Epithelial cell of proximal tubule (primary cell): Measurements from ENCODE around the gene MFSD11. TPM values are rescaled to one million over a fixed set of nuclear protein-coding genes. Genes with fewer than 3 reads are reported as not detected.
"Not testable (repeated sequence)": the region's sequence is repeated elsewhere in the genome, so short reads cannot be mapped to it uniquely, and the experiment has no call there.

Experiments used
- DNase-seq: peaks from one replicate; pipeline ENCODE4 v3.0.0-alpha.2; 2011; ENCODE audit warnings: low read depth
- H3K4me3 ChIP-seq: 2 replicates; pipeline ENCODE4 v1.5.1; 2011; ENCODE audit warnings: low read depth, mild to moderate bottlenecking, low read length
- CTCF ChIP-seq: conservative IDR thresholded peaks from 2 replicates; pipeline ENCODE4 v1.5.1; 2012; ENCODE audit warnings: low read depth, mild to moderate bottlenecking, low read length
- total RNA-seq: library from RNA; depleted of rRNA; stranded (reverse); fragments of >200 nt; gene quantifications from 2 replicates; pipeline ENCODE4 v1.2.3, GENCODE V29; 2015

Gene MFSD11
- total RNA-seq, 1 donor from 2014 or later = 13.5 TPM

- DNase-seq = no peak
- no peak for TF ChIP-seq CTCF
Observed at GRCh38 chr17:76725580-76726230, 12.2 kb upstream of the MFSD11 start.

GRCh38 chr17:76726231-76726775 lies 11.6 kb upstream of the MFSD11 start, which contains the start of gene JMJD6:
Gene JMJD6, minus strand, starts transcription at chr17:76726606. Its CDS starts 131 bp downstream, at chr17:76726475.
- no peak for DNase-seq
- H3K4me3 ChIP-seq = peak within 1 kb of the TSS; percentile 98
- no peak for TF ChIP-seq CTCF

More at GRCh38 chr17:76725580-76726230, 12.2 kb upstream of the MFSD11 start:
- H3K4me3 ChIP-seq = peak overlapping the region; percentile 98

GRCh38 chr17:76726776-76727718 lies 10.9 kb upstream of the MFSD11 start, which contains the start of gene METTL23:
Gene METTL23, plus strand, starts transcription at chr17:76726839. Its CDS starts 2,872 bp downstream, at chr17:76729711.
- TF ChIP-seq CTCF = peak; percentile 68
- peak within 1 kb of the TSS; percentile 98 for H3K4me3 ChIP-seq
- no peak for DNase-seq

GRCh38 chr17:76727745-76728456 lies 10.0 kb upstream of the MFSD11 start:
- TF ChIP-seq CTCF = no peak
- no peak for DNase-seq
- peak overlapping the region; percentile 98 for H3K4me3 ChIP-seq

GRCh38 chr17:76731800-76732733 lies 5.9 kb upstream of the MFSD11 start:
- not testable (repeated sequence) for DNase-seq, H3K4me3 ChIP-seq

GRCh38 chr17:76732734-76733617 lies 4.9 kb upstream of the MFSD11 start:
- no peak for DNase-seq
- H3K4me3 ChIP-seq = no peak overlapping the region
- TF ChIP-seq CTCF = no peak
